Measurements from ENCODE around the gene PEDS1.
A peak's percentile ranks its signal among the peaks of the same experiment; 100 is the strongest.
"Not testable (repeated sequence)": the region's sequence is repeated elsewhere in the genome, so short reads cannot be mapped to it uniquely, and the experiment has no call there.

The PEDS1 gene

GRCh38 chr20:50110141-50111047 lies 43.1 kb downstream of the PEDS1 start:
- Histone ChIP-seq H3K36me3 (ENCODE audit: control insufficient read depth, insufficient read depth, low read length) (no peaks in the 10 kb centered on the region), H3K27ac (ENCODE audit: low read depth, low read length) (no peak overlapping the region), H3K4me3 (ENCODE audit: low read length) (peak overlapping the region; percentile 23), H3K27me3 (ENCODE audit: control insufficient read depth, insufficient read depth, low read length) (no peaks in the 10 kb centered on the region), H3K9ac (ENCODE audit: low read length) (no peak overlapping the region), H3K4me1 (ENCODE audit: control insufficient read depth, insufficient read depth, low read length) (peaks cover 41% of the 10 kb centered on the region)

- H3K36me3 ChIP-seq (ENCODE audit: control insufficient read depth, insufficient read depth, low read length) = no peaks in the 10 kb centered on the region
- H3K4me3 ChIP-seq (ENCODE audit: low read length) = no peak overlapping the region
- H3K27me3 ChIP-seq (ENCODE audit: control insufficient read depth, insufficient read depth, low read length) = no peaks in the 10 kb centered on the region
- peak overlapping the region; percentile 3 for H3K27ac ChIP-seq (ENCODE audit: low read depth, low read length)
- H3K4me1 ChIP-seq (ENCODE audit: control insufficient read depth, insufficient read depth, low read length) = peaks cover 33% of the 10 kb centered on the region
- no peak overlapping the region for H3K9ac ChIP-seq (ENCODE audit: low read length)
Observed at GRCh38 chr20:50108556-50109235, 44.8 kb downstream of the PEDS1 start.

GRCh38 chr20:50107796-50108331 lies 45.7 kb downstream of the PEDS1 start:
- H3K9ac ChIP-seq (ENCODE audit: low read length) = no peak overlapping the region
- H3K4me1 ChIP-seq (ENCODE audit: control insufficient read depth, insufficient read depth, low read length) = peaks cover 30% of the 10 kb centered on the region

GRCh38 chr20:50107086-50107660 lies 46.4 kb downstream of the PEDS1 start:
- H3K36me3 ChIP-seq (ENCODE audit: control insufficient read depth, insufficient read depth, low read length) = no peaks in the 10 kb centered on the region
- no peak overlapping the region for H3K9ac ChIP-seq (ENCODE audit: low read length)
- H3K27me3 ChIP-seq (ENCODE audit: control insufficient read depth, insufficient read depth, low read length) = no peaks in the 10 kb centered on the region
- peaks cover 30% of the 10 kb centered on the region for H3K4me1 ChIP-seq (ENCODE audit: control insufficient read depth, insufficient read depth, low read length)
- H3K27ac ChIP-seq (ENCODE audit: low read depth, low read length) = peak overlapping the region; percentile 4
- no peak overlapping the region for H3K4me3 ChIP-seq (ENCODE audit: low read length)

More at GRCh38 chr20:50107796-50108331, 45.7 kb downstream of the PEDS1 start:
- Histone ChIP-seq H3K4me3 (ENCODE audit: low read length) (no peak overlapping the region), H3K27me3 (ENCODE audit: control insufficient read depth, insufficient read depth, low read length) (no peaks in the 10 kb centered on the region), H3K36me3 (ENCODE audit: control insufficient read depth, insufficient read depth, low read length) (no peaks in the 10 kb centered on the region), H3K27ac (ENCODE audit: low read depth, low read length) (peak overlapping the region; percentile 4)

- H3K36me3 ChIP-seq (ENCODE audit: control insufficient read depth, insufficient read depth, low read length); H3K27me3 ChIP-seq (ENCODE audit: control insufficient read depth, insufficient read depth, low read length); H3K9ac ChIP-seq (ENCODE audit: low read length); H3K4me3 ChIP-seq (ENCODE audit: low read length): not testable (repeated sequence)
- H3K4me1 ChIP-seq (ENCODE audit: control insufficient read depth, insufficient read depth, low read length) = peaks cover 25% of the 10 kb centered on the region
- peak overlapping the region; percentile 4 for H3K27ac ChIP-seq (ENCODE audit: low read depth, low read length)
Observed at GRCh38 chr20:50106669-50107068, 46.9 kb downstream of the PEDS1 start.

Measured in rectal smooth muscle tissue (tissue), 1 donor.